HL-60 (cell line): ENCODE measurements around the gene BPIFB6.

Source experiments
- DNase-seq, 2 experiments: peaks; one replicate each; pipeline ENCODE4 v3.0.0-alpha.2; 2010 to 2020; ENCODE audit warnings: low read depth in 1 of 2, low spot score in 1 of 2
- H3K27ac ChIP-seq: fragments of 250-450 bp; sonication (Bioruptor Pico); replicated peaks from 2 replicates; pipeline ENCODE4 v1.5.1; 2020; ENCODE audit warnings: mild to moderate bottlenecking, moderate library complexity
- H3K27me3 ChIP-seq: fragments of 250-450 bp; sonication (Bioruptor Pico); 2 replicates; pipeline ENCODE4 v1.5.1; 2021; ENCODE audit warnings: mild to moderate bottlenecking, moderate library complexity; ENCODE audit not compliant: insufficient read depth, poor library complexity, severe bottlenecking
- H3K4me3 ChIP-seq: replicated peaks from 2 replicates; pipeline ENCODE4 v1.5.1; 2011; ENCODE audit warnings: mild to moderate bottlenecking, control low read depth, low read length; ENCODE audit not compliant: insufficient read depth
- CTCF ChIP-seq: IDR thresholded peaks from one replicate; pipeline ENCODE4 v1.5.1; 2011; ENCODE audit warnings: low read length, control low read depth, inconsistent platforms; ENCODE audit not compliant: insufficient read depth
- GABPA ChIP-seq: IDR thresholded peaks from 2 replicates; pipeline ENCODE4 v1.6.1; 2012; ENCODE audit warnings: low read depth
- POLR2AphosphoS5 ChIP-seq: IDR thresholded peaks from 2 replicates; pipeline ENCODE4 v1.6.1; 2012; ENCODE audit warnings: low read depth
- SPI1 ChIP-seq: IDR thresholded peaks from 2 replicates; pipeline ENCODE4 v1.6.1; 2012; ENCODE audit warnings: low read depth, mild to moderate bottlenecking, borderline replicate concordance
- TF ChIP-seq, protein P1 (sequence below): IDR thresholded peaks from 2 replicates; pipeline ENCODE4 v1.6.1; 2012; ENCODE audit warnings: low read depth; ENCODE audit not compliant: insufficient replicate concordance

The BPIFB6 gene

DNA sequence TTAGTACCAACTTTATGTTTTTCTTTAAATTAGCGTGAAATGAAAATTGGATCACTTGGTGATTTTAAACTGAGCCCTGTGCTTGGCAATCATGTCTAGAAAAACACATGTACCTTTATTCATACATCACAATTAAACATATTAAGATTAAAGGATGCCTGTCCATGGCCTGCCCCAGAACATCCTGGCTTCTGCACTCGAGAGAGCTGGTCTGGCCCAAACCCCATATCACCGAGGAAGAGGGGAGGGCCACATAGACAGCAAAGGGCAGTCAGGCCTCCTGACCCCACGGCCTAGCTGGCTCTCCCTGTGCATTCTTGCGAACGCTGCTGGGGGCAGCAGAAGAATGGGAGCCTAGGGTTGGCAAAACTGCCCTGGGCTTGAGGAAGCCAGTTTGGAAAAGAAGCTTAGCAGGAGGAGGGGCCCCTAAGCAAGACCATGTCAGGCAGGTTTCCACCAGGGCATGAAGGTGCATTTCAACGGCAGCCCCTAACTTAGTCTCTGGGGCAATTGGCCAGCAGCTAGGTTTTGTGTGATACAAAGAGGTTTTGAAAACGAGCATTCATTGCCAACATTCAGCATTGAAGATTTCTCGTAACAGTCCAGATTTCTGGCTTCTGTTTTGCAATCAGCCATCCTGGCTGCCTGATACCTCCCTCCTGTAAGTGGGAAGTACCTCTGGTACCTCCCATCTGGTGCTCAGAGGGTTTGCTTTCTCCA is 30.8 kb downstream of the BPIFB6 start:
- TF ChIP-seq CTCF = no peak
- TF ChIP-seq, protein P1, sequence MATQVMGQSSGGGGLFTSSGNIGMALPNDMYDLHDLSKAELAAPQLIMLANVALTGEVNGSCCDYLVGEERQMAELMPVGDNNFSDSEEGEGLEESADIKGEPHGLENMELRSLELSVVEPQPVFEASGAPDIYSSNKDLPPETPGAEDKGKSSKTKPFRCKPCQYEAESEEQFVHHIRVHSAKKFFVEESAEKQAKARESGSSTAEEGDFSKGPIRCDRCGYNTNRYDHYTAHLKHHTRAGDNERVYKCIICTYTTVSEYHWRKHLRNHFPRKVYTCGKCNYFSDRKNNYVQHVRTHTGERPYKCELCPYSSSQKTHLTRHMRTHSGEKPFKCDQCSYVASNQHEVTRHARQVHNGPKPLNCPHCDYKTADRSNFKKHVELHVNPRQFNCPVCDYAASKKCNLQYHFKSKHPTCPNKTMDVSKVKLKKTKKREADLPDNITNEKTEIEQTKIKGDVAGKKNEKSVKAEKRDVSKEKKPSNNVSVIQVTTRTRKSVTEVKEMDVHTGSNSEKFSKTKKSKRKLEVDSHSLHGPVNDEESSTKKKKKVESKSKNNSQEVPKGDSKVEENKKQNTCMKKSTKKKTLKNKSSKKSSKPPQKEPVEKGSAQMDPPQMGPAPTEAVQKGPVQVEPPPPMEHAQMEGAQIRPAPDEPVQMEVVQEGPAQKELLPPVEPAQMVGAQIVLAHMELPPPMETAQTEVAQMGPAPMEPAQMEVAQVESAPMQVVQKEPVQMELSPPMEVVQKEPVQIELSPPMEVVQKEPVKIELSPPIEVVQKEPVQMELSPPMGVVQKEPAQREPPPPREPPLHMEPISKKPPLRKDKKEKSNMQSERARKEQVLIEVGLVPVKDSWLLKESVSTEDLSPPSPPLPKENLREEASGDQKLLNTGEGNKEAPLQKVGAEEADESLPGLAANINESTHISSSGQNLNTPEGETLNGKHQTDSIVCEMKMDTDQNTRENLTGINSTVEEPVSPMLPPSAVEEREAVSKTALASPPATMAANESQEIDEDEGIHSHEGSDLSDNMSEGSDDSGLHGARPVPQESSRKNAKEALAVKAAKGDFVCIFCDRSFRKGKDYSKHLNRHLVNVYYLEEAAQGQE = no peak
- no peak for TF ChIP-seq GABPA
- TF ChIP-seq SPI1 = no peak
- TF ChIP-seq POLR2AphosphoS5 = no peak
- Histone ChIP-seq H3K27me3 (no peaks in the 10 kb centered on the region), H3K27ac (no peak overlapping the region), H3K4me3 (no peak overlapping the region)
- DNase-seq = no peak

DNA sequence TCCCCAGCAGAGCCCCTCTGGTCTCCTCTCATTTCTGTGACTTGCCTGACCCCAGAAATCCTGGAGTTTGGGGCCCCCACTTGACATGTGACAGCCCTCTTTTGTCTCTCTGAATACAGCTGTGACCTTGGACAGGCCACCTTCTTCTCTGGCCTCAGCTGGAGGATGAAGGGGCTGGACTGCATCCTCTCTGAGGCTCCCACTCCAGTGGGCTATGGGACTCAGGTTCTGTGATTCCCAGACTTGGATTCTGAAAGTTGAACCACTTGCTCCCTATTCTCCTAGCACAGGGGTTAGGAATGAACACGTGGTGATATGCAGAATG is 31.3 kb downstream of the BPIFB6 start:
- Histone ChIP-seq H3K27me3 (no peaks in the 10 kb centered on the region), H3K27ac (no peak overlapping the region), H3K4me3 (no peak overlapping the region)
- DNase-seq = no peak
- no peak for TF ChIP-seq SPI1
- no peak for TF ChIP-seq GABPA
- TF ChIP-seq, protein P1 = no peak
- no peak for TF ChIP-seq POLR2AphosphoS5
- TF ChIP-seq CTCF = no peak

DNA sequence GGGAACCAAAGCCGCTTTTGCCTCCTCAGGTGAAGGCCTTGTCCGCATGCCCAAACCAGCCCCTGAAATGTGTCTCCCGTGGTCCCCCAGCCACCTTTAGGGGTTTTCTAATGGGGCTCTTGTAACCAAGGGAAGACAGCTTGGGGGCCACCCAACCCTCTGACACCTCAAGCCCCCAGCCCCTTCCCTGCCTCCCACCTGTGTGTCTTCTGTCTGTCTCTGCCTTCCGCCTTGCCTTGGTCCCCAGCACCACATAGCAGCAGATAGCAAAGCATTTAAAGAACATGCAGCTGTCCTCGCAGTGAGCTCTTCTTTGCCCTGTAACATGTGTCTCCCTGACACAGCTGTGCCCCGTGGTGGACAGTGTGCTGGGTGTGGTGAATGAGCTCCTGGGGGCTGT is 31.8 kb downstream of the BPIFB6 start:
- H3K27ac ChIP-seq = no peak overlapping the region
- DNase-seq = no peak
- no peaks in the 10 kb centered on the region for H3K27me3 ChIP-seq
- H3K4me3 ChIP-seq = no peak overlapping the region
- TF ChIP-seq SPI1 (no peak), GABPA (no peak), CTCF (no peak), POLR2AphosphoS5 (no peak)
- TF ChIP-seq, protein P1 = no peak
